AML-193 (cell line): Measurements from ENCODE around the gene NOX3.

ENCODE experiments used
- DNase-seq, 2 experiments: peaks; one replicate each; lab custom pipeline; 2025; lab: John Stamatoyannopoulos, UW

Gene NOX3

GRCh38 chr6:155434829-155435423, 20.7 kb downstream of the NOX3 start:
- DNase-seq: no peak

DNA sequence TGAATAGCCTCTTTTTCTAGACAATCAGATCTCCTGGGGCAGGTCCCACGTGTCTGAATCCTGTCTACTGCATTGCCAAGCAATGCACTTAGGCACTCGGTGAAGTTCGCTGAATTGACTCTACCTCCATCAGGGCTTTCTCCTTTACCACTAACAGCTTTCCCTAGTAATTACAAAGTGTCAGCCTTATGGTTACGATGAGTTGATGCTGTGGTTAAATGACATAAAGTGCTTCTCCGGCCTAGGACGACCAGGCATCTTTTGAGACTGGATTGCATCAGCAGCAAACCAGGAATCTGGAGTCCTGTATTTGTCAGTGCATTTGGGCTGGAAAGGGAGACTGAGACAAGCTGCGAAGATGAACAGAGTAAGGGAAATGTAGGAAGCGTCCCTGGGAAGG, 21.5 kb downstream of the NOX3 start:
- no peak for DNase-seq

DNA sequence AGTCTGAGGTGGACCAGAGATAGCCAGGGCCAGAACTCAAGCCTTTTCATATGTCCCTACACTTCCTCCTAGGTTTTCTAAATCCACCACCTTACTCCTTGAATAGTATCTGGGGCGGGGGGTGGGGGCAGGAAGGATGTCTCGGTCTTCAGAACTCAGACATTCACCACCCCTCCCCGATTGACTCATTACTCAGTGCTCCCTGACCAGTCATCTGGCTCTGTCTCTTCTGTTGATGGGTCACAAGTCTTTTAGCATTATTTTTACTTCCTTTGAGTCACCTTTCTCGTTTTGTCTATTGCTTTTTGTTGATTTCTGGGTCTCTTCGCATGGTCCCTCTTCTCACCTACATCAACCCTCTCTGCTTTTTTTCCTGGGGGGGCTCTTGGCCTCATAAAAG, 23.3 kb downstream of the NOX3 start:
- DNase-seq: no peak

DNA sequence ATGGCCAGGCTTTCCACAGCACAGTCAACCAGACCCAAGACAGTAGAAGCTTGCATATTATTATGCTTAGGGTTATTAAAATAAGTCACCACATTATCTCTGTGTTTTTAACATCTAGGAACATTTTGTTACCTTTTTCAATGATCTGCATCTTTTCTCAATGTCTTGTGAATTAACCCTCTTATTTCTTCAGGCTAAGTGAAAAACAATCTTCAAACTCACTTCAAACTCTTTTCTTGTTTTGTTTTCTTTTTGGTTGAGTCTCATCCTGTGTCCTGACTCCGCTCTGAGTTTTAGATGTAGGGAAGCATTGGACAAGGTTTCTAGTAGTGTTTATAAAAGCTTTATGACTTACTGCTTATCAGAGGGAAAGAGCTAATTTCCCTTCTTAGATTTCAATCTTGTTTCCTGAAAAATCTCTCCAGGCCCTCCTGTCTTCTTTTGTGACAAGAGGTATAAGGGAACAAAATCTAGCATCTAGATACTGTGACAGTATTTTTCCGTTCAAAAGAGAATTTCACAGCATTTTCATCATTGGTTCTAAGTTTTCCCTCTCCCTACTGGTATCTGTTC, 26.2 kb downstream of the NOX3 start:
- DNase-seq: no peak

DNA sequence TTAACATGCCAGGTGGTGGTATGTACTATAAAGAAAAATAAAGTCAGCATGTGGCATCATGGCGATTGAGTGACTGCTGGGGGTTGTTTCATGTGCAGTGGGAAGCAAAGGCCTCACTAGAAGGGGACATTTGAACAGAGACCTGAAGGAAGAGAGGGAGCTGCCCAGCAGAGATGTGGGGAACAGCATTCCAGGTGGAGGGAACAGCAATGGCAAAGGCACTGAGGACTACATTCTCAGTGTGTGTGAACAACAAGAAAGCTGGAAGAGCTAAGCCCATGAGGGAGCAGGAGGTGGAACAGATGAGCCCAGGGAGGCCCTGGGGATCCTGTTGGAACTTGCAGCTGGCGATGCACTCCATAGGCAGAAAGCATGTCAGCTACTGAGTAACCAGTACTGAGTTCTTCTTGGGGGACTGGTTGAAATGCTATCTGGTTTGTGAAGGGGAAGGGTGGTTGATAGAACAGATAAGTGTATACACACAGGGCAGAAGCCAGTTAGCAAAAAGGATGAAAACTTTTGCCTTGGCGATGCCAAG, 29.2 kb downstream of the NOX3 start:
- DNase-seq: no peak

- no peak for DNase-seq
Observed at GRCh38 chr6:155424181-155424580, 31.5 kb downstream of the NOX3 start.

GRCh38 chr6:155422635-155423034, 33.0 kb downstream of the NOX3 start:
- no peak for DNase-seq

DNA sequence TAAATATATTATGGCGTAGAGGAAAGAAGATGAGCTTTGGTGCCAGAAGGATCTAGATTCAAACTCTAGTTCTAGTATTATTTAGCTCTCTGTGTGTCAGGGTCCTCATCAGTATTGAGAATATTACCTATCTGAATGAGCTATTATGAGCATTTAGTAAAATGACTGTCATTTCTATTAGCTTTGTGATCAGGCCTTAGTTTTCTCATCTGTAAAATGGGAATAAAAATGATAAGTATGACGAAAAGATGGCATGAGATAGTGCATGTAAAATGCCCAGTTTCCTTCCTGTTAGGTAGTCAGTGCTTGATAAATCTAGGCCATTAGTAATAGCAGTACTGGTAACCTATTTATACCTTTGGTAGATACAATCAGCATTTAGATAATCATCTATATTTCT, 35.1 kb downstream of the NOX3 start:
- DNase-seq: no peak

GRCh38 chr6:155419161-155419560, 36.5 kb downstream of the NOX3 start:
- no peak for DNase-seq

- peak; percentile 92 to 98 for DNase-seq
Observed at GRCh38 chr6:155418017-155418761, 37.5 kb downstream of the NOX3 start.

- DNase-seq: peak; percentile 43 to 44
Observed at GRCh38 chr6:155417454-155417853, 38.2 kb downstream of the NOX3 start.

DNA sequence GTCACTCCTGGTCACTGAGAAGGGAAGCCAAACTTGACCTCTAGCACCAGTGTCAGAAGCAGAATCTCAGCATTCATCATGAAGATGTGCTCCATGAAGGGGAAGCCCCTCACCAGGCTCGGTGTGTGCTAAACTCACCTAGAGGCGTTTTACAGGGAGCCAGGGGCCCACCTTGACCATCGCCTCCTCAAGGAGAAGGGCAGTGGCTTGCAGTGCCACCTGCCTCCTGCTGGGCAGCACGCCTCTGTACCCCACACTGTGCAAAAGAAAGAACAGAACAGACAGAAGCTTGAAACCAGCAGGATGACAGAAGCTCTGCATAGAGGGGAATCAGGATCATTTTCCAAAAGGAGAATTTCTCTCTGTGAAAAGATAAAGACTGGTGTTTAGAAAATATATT, 39.7 kb downstream of the NOX3 start:
- DNase-seq: no peak

DNA sequence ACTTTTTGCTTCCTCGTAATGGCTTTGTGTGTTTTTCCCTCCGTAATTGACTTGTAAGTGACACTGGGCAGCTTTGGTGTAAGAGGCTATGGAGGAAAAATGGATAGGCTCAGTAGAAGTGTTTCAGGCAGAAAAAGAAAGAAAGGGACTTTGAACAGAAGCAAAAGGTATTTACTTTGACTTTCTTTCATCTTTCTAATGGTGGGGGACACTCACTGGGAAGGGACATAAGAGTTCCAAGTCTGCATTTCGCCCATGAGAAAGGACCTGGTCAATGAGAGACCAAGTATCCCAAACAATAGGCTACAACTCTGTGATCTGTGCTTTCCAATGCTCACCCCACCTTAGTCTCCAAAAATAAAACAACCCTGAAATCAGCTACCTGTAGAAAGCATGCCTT, 41.6 kb downstream of the NOX3 start:
- no peak for DNase-seq

- no peak for DNase-seq
Observed at GRCh38 chr6:155412335-155412734, 43.3 kb downstream of the NOX3 start.

- DNase-seq: no peak
Observed at GRCh38 chr6:155411154-155412052, 44.2 kb downstream of the NOX3 start.

- no peak for DNase-seq
Observed at GRCh38 chr6:155409391-155409790, 46.2 kb downstream of the NOX3 start.

DNA sequence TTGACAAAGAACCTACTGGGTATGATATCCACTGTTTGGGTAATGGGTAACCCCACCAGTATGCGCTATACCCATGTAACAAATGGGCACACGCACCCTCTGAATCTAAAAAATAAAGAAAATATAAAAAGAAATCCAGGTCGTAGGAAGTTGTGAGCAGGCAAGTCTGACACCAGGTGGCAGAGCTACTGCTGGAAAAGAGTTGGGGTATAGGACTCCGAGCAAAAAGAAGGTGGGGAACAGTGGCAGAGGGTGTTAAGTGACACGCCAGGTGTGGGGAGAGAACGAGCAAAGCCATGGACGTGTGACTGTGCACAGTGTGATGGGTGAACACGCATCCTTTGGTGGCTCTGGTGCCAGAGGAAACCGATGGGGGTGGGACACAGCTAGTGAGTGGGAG, 46.7 kb downstream of the NOX3 start:
- DNase-seq: no peak

GRCh38 chr6:155408231-155408630, 47.4 kb downstream of the NOX3 start:
- DNase-seq: no peak

DNA sequence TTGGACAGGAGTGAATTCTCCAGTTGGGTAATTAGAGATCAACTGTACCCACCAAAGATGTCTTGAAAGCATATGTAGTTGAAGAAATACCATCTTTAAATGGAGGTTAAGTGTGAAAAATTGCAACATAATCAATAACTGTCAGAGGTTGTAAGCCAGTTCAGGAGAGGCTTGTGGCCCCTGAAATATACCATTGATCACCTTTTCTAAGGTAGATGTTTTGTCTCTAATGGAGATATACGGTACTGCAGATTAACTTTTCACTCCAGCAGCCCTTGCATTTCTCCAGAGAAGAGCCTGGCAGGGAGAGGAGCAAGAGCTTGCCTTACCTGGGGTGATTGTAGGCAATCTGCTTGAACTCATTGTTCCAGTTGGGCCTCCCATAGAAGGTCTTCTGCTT, 48.8 kb downstream of the NOX3 start:
- no peak for DNase-seq

DNA sequence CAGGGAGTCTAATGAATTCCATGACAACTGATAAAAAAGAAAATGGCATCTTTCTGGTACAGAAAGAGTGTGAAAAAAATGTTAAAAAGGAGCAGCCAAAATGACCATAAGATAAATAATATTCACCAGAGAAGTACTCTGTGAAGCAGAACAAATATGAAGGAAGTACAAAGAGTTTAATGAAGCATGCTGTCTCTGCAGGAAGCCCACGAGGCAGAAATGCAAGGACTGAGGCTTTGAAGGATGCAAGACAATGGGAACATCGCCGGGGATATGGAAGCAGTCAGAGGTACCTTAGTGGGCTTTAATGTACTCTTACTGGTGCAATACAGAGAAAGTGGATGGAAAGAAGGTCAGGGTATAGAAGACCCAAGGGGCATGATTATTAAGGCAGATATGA, 50.7 kb downstream of the NOX3 start:
- DNase-seq: no peak

GRCh38 chr6:155402656-155403304, 52.9 kb downstream of the NOX3 start:
- no peak for DNase-seq

- DNase-seq: no peak
Observed at GRCh38 chr6:155400654-155400965, 55.0 kb downstream of the NOX3 start.
